ENCODE data around the gene LRBA.

DNA sequence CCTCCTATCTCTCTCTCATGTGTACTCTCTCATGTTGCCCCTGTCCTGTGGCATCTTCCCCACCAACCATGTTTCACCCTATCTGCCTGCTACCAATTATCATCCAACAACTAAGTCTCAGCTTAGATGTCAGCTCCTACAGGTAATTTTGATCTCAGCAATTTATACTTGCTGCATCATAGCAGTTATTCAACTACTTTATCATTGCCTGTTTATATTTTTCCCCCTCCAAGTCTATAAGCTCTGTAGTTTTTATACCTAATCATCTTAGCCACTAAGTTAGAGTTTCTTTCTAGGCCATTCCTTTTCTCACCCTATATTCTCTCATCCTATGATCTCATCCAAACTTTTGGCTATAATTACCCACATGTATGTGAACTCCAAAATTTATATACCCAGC lies 382.4 kb downstream of the LRBA start:
- TF ChIP-seq POLR2A (IDR thresholded peaks at IDR 0.05; ENCODE audit: low read depth): no peak
- TF ChIP-seq POLR2AphosphoS5 (IDR thresholded peaks at IDR 0.05): no peak
